CD4-positive, alpha-beta T cell treated with Interleukin-15 for 1 hour (primary cell): Measurements from ENCODE around the gene EIPR1.
"Not testable (repeated sequence)": the region's sequence is repeated elsewhere in the genome, so short reads cannot be mapped to it uniquely, and the experiment has no call there.

Source experiments
- DNase-seq: peaks from one replicate; pipeline ENCODE4 v3.0.0-alpha.2; 2020

Gene EIPR1

DNA sequence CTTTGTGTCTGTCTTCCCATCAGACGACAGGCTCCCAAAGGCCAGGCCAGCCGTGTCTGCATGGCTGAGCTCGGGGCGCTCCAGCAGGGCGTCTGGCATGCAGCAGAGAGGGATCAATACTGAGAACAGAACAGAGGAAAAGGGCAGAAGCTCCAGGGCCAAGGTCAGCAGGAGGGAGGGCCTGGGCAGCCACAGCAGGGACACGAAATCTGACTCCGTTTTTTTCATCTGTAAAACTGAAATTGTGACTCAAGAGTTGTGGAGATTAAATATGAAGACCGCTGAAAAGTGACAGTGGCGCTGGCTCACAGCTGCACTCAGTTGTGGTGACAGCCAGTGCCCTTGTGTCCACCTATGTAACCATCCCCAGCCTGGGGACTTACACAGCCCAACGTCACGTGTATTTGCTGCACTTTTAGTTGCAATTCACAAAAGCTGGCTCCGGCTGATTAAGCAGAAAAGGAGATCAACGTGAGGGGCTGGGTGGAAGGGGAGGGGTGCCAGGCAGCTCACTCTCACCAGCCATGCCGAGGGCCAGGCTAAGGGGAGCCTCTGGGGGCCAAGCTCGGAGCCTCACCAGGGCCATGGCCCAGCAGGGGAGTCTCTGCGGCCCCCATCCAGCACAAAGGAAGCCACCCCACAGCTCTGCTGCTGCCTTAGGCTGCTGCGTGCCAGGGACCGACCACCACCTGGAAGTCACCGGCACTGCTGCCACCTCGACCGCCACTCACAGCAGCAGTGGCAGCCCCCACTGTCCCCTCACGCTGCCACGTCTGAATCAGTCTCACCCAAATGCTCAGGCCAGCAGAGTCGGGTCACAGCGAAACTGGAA, 74.7 kb downstream of the EIPR1 start:
- no peak for DNase-seq

DNA sequence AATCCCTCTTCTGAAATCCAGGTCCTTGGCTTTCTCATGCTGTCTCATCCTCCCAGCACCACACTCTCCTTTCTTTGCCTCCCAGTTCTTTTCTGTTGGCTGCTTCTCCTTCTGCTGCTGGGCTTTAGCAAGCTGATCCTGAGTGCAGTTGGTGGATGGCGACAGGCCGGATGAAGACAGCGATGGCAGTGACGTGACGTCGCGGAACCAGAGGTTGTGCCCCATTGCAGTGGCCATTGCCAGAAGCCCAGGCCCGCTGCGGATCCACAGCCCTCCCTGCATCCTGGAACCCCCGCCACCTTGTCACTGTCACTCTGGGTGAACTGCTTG, 75.2 kb downstream of the EIPR1 start:
- DNase-seq: no peak

DNA sequence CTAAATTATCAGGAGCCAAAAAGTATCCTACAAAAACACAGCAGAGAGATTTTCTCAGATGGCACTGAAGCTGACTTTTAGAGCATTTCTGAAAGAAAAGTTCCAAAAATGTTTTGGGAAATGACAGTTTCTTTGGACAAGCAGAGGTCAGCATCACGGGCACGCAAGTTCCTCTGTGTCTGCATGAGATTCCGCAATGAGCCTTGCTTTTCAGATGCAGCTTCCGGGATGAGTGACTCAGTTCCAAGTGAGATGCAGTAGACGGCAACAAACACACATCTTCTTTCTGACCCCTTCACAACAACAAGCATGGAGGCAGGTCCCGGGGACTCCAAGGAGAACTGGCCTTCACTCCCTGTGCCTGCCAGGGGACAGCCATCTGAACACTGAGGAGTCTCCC, 76.6 kb downstream of the EIPR1 start:
- no peak for DNase-seq

DNA sequence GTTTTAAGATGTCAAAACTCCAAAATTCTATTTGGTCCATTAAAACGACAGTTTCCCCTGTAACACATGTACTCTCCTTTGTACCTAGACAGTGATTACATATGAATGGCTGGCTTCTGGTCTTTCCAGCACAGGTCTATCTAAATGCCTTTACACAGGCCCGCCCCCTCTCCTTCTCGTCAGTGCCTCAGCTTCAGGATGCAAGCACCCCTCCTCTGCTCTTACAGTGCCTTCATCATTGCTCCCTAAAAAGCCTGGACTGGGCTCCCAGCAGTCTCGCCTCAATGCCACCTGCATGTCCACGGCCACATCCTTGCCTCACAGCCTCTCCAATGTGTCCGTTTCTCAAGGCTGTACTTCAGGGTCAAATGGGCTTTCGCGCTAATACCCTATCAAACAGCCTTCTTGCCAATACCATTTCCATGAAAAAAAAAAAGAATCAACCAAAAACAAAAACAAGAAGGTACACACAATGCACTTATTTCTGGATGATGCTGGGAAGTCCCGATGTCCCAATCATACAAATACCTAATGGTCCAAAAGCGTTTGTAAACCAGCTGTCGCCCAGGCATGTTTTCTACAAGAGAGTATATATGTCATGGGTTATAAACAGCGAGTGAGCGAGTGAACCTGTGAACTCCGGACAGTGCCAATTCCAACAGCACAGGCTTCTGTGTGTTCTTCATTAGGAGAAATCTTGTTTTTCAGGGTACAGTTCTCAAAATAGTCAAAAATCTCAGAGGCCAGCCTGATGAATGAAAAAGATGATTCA, 77.2 kb downstream of the EIPR1 start:
- no peak for DNase-seq

DNA sequence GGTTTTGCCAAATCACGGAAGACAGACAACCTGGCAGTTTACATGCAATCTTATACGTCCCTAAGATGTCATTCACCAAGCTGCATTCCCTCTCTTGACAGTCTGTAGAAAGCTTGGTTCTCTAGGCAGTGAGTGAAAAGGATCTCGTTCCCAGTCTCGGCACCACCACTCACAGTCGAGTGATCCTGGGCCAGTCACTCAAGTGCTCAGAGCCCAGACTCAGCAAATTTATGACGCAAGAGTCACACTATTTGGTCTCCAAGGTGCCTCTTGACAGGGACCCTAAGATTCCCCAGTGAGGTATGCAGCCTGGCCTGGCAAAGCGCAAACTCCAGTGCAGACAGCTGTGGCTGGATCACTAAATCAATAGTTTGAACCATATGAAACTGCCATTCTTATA, 77.9 kb downstream of the EIPR1 start:
- DNase-seq: no peak

DNA sequence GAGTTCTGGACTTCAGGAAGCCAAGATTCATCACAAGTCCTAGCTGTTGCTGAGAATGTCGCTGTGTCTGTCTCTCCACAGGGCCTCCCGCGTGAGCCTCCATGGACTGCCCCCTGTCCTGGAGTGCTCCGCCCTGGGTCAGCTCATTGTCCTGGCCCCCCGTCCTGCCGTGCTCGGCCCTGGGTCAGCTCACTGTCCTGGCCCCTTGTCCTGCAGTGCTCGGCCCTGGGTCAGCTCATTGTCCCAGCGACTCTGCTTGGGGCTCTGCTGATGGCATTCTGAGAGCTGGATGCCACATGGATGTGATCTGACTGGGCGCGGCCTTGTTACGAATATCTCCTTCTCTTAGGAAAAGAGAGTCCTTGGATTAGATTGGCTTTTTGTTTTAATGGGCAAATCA, 78.5 kb downstream of the EIPR1 start:
- no peak for DNase-seq

DNA sequence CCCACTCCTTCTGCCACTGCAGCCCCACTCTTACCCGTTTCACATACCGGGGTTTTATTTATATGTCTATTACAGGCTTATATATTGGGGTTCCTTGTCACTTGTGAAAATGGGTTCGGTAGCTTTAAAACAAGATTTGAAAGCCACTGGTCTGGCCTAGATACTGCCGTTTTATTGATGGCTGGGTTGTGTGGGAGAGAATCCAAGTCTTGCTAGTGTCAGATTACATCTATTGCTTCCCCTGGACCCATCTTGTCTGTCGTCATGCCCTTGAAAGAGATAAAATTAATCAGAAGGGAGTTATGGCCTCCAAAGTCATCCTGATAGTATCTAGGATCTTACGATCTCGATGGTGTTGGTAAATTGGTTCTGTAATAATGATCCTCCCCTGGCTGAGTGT, 79.4 kb downstream of the EIPR1 start:
- DNase-seq: no peak

DNA sequence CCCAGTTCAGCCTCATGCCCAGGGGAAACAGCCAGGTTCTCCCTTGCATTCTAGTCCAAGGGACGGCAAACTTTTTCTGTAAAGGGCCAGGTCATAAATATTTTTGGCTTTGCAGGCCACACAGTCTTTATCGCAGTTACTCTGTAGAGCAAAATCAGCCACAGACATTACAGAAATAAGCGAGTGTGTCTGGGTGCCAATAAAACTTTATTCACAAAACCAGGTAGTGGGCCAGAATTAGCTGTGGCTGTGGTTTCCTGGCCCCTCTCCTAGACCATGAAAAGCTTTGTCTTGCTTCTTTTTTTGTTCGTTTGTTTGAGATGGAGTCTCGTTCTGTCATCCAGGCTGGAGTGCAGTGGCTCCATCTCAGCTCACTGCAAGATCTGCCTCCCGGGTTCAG, 80.1 kb downstream of the EIPR1 start:
- no peak for DNase-seq

DNA sequence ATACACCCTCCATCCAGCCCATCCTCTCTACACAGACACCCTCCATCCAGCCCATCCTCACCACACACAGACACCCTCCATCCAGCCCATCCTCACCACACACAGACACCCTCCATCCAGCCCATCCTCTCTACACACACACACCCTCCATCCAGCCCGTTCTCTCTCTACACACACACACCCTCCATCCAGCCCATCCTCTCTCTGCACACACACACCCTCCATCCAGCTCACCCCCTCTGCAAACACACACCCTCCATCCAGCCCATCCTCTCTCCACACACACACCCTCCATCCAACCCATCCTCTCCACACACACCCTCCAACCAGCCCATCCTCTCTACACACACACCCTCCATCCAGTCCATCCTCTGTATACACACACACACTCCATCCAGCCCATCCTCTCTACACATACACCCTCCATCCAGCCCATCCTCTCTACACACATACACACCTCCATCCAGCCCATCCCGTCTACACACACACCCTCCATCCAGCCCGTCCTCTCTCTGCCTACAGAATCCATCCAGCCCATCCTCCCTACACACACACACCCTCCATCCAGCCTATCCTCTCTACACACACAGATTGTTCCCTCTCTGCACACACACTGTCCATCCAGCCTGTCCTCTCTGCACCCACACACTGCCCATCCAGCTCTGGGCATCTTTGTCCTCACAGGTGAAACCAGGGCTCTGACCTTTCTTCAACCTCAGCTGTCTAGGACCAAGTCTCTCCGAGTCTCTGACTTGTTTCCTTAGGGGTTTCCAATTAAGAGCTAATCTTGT, 81.2 kb downstream of the EIPR1 start:
- no peak for DNase-seq

DNA sequence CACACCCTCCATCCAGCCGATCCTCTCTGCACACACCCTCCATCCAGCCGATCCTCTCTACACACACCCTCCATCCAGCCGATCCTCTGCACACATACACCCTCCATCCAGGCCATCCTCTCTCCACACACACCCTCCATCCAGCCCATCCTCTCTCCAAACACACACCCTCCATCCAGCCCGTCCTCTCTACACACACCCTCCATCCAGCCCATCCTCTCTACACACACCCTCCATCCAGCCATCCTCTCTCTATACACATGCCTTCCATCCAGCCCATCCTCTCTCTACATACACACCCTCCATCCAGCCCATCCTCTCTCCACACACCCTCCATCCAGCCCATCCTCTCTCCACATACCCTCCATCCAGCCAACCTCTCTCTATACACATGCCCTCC, 83.1 kb downstream of the EIPR1 start:
- DNase-seq: no peak

DNA sequence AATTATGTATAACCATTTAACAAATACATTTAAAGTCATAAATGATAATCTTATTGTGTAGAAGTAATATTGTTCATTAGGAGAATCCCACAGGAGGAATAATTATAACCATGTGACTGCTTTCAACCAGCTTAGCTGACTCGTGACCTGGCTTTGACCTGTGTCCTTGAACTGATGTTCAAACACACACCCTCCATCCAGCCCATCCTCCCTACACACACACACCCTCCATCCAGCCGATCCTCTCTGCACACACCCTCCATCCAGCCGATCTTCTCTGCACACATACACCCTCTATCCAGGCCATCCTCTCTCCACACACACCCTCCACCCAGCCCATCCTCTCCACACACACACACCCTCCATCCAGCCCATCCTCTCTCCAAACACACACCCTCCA, 83.5 kb downstream of the EIPR1 start:
- no peak for DNase-seq

DNA sequence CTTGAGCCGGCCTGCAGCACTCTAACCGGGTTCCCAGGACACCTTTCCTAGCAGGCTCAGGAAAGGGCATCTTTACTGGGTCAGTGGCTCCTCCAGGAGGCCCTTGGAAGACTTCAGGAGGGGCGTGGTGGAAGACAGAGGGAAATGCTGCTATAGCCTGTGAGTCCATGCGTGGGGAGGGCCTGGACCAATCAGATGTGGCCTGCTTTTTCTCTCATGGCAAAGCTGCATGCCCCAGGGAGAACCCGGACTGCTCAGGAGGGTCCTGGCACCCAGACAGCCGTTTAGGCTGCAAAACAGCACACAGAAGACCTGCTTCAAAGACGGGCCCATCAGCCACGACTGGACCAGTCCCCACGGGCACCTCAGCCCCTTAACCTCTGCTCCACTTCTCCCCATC, 84.4 kb downstream of the EIPR1 start:
- DNase-seq: no peak

DNA sequence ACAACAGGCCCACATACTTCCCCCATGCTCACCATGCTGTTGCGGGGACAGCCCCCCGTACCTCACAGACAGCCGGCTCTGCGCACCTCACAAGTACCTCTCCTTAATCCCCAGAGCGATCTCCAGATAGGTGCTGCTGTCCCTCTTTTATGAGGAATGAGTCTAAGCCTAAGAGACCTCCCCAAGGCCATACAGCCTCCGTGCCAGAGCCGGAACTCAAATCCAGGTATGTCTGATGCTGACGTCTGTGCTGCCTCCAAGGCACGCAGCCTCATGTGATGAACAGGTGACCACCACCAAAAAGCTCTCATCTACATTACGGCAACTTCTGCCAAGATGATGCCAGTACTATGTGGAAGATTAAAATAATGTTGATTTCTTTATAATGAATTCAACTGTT, 85.2 kb downstream of the EIPR1 start:
- no peak for DNase-seq

DNA sequence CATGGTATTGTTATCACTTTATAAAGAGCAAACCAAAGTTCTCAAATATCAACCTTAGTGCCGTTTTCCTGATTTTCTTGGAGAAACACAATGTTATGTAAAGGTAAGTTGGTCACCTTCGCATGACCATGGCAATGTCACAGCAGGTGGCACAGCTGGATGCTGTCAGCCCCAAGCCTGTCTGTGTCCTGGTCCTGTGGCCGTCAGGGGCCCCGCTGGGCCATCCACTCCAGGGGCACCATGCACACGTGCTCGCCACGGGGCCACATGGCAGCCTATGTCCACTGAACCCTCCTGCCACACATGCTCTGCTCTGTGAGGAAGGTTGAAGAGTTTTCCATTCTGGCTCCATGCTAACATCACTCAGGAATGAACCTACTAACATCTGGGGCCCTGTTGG, 85.9 kb downstream of the EIPR1 start:
- DNase-seq: no peak

DNA sequence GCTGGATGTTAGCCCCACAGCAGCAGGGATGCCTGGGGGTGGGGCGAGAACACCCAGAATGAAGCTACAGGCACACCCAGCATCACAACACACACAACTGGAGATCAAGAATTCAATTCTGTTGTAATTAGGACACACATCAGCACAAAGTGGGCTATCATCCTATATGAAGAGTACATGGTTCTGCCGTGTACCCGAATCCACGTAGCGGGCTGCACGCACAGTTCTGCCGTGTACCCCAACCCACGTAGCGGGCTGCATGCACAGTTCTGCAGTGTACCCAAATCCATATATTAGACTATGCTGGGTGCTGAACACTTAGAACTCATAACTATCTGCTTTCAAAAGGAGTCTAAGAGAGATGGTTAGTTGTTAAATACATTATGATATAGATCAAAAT, 86.5 kb downstream of the EIPR1 start:
- DNase-seq: no peak

DNA sequence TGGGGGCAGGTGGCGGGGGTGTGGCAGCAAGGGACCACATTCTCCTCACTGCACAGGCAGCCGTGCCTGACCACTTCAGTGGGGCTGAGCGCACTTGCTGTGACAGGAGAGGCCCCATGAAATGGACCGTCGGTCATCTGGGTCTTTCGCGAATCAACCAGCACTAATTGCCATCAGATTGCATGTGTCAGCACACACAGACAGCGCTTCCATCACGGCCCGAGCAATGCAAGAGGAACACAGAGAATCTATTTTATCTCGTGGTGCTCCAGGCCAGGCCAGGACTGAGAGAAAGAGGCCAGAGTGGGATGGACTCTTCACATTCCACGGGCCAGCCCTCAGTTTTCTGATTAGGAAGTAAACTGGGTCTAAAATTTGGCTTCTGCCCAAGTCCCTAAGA, 87.0 kb downstream of the EIPR1 start:
- DNase-seq: no peak

DNA sequence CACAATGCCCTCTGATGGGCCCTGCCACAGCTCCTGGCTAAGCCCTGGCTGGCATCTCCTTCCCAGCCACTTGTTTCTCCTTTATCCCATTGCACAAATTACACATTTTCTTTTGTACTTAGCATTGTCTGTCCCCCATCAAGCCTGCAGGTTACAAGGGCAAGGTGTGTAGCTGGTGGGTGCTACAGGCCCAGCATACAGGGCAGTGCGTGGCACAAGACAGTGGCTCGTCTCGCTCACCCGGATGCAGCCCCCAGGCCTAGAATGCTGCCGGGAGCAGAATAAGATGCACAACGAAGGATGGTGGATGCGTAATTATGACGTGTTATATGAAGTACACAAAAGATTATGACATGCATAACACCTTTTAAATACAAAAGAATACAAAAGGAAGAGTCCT, 87.6 kb downstream of the EIPR1 start:
- DNase-seq: no peak

DNA sequence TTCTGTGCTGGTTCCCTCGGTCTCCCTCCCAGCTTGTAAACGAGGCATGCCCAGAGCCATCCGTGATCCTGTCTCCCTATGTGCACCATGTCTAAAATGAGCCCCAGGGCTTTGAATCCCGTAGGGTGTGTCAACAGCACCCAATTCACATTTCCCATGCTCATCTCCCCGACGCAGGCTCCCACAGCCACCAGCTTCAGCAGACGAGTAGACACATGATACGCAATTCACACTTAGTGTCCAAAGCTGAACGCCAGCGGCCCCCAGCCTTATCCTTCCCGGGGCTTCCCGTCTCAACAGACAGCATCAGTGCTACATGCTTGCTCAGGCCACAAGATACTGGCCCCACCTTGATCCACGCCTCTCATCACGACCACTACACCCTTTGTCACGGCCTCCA, 88.1 kb downstream of the EIPR1 start:
- DNase-seq: no peak

DNA sequence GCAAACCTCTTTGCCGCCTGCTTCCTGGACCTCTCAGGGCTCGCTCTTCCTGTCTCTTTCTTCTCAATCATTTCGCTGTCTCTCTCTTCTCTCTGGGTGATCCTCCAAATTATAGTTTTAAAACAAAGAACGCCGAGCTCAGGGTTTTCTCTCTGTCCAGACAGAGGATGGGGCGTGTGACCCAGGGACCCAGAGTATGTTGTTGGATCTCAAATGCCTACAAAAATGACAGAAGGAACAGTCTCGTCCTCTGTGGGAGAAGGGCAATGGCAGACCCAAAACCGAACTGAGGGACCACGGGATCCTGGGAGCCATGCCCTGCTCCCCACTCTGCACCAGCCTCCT, 88.5 kb downstream of the EIPR1 start:
- no peak for DNase-seq

DNA sequence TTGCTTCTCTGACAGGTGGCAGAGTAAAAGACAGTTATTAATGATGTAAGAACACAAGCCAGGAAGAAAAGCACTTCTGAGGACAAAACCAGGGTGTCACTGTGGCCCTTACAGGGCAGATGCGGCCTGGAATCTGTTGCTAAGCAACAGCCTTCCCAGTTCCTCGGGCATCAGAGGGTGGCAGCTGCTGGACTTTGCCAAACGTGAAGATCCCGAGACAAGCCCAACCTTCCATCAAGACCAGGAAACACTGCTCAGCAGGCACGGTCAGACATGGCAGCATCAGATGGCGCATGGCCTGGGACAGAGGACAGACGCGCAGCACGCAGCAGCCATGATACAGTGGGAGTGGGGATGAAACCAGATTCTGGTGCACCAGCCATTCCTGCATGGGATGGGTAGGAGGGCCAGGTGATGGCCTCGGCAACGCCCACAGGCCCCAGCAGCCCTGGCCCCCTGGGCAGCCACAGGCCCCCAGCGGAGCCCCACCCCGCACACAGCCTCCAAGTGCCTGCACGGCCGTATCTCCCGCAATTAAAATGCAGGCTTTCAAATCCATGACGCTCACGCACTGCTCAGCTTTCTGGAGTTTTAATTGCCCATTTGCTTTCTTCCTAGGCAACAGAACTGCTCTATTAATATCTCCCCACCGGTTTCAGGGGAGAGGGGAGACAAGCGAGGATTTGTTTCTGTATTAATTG, 89.0 kb downstream of the EIPR1 start:
- DNase-seq: no peak

DNA sequence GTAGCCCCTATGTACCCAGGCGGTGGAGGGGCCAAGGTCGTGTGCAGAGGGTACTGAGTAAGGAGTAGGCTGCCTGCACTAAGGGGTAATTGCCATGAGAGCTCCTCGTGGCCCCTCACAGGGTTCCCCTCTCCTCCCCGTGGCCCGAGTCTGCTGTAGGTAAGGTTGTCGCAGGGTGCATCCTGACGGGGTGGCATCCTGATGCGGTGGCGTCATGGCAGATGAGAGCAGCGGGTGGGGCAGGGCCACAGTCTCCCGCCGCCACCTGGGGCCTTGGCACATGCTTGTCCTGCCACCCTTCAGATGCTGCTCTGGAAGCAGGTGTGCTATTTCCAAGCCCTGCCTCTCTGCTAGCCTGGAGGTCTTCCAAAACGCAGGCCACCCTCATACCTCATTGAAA, 89.7 kb downstream of the EIPR1 start:
- no peak for DNase-seq

DNA sequence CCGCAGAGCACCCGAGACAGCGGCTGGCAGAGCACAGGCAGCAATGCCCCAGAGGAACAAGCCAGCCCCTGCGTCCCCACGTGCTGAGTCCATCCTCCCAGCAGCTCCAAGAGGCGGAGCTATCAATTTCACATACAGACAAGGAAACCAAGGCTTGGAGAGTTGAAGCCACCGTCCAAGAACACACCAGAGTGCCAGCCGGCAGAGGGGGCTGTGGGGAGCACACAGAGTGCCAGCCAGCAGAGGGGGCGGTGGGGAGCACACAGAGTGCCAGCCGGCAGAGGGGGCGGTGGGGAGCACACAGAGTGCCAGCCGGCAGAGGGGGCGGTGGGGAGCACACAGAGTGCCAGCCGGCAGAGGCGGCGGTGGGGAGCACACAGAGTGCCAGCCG, 91.0 kb downstream of the EIPR1 start:
- DNase-seq: not testable (repeated sequence)

DNA sequence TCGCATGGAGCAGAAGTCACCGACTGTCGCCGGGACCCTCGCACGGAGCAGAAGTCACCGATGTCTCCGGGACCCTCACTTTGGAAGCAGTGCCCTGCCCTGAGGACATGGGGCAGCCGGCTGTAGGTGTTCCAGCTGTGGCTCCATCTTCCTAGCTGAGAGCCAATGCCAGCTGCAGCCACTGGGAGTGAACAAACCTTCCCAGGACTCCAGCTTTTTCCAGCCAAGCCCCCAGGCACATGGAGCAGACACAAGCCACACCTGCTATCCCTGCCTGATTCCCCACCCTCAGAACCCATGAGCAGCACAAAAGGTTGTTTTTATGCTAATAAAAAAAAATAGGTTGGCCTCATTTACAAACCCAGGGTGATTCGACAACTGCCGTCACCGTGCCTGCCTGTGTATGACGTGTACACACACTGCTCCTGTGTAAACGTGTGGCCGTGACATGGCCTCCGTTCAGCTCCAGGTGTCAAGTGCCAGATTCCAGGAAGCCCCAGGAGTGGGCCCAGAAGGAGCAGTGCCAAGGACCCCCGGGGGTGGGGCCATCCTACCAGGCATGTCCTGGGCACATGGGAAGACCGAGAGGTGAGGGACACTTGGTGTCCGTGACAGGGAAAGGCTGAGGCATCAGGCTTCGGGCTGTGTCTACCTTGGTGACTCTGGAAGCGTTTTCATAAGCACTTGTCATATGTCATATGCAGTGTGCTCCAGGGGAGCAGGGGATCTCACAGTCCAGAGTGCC, 91.5 kb downstream of the EIPR1 start:
- DNase-seq: no peak
